NCI-H2081 treated with DMSO at 0.1 percent for 48 hours (cell line): ENCODE measurements around the gene NUDT6.
"Not testable (repeated sequence)": the region's sequence is repeated elsewhere in the genome, so short reads cannot be mapped to it uniquely, and the experiment has no call there.

ENCODE experiments used
- DNase-seq: peaks from one replicate; lab custom pipeline; 2025; lab: John Stamatoyannopoulos, UW

The NUDT6 gene

GRCh38 chr4:122875949-122876348 lies 46.4 kb downstream of the NUDT6 start:
- DNase-seq, result no peak

GRCh38 chr4:122873821-122874593 lies 48.4 kb downstream of the NUDT6 start:
- DNase-seq, result no peak

- DNase-seq, result no peak
Measured at GRCh38 chr4:122873146-122873545, 49.3 kb downstream of the NUDT6 start.

- DNase-seq, result not testable (repeated sequence)
Measured at GRCh38 chr4:122868235-122868634, 54.2 kb downstream of the NUDT6 start.

- DNase-seq, result no peak
Measured at GRCh38 chr4:122865425-122865824, 57.0 kb downstream of the NUDT6 start.

- DNase-seq, result no peak
Measured at GRCh38 chr4:122863639-122864038, 58.8 kb downstream of the NUDT6 start.

- DNase-seq, result no peak
Measured at GRCh38 chr4:122861172-122861943, 61.0 kb downstream of the NUDT6 start.

- no peak for DNase-seq
Measured at GRCh38 chr4:122858705-122859104, 63.7 kb downstream of the NUDT6 start.

- DNase-seq, result no peak
Measured at GRCh38 chr4:122857160-122857559, 65.2 kb downstream of the NUDT6 start.

- DNase-seq, result no peak
Measured at GRCh38 chr4:122855353-122855890, 67.0 kb downstream of the NUDT6 start.

- no peak for DNase-seq
Measured at GRCh38 chr4:122854447-122855352, 67.7 kb downstream of the NUDT6 start.

GRCh38 chr4:122851568-122851967 lies 70.8 kb downstream of the NUDT6 start:
- DNase-seq, result no peak

GRCh38 chr4:122849789-122850188 lies 72.6 kb downstream of the NUDT6 start:
- not testable (repeated sequence) for DNase-seq

GRCh38 chr4:122847931-122848330 lies 74.5 kb downstream of the NUDT6 start:
- DNase-seq, result no peak

- DNase-seq, result no peak
Measured at GRCh38 chr4:122845760-122846159, 76.6 kb downstream of the NUDT6 start.

- DNase-seq, result no peak
Measured at GRCh38 chr4:122845066-122845465, 77.3 kb downstream of the NUDT6 start.

GRCh38 chr4:122844391-122844790 lies 78.0 kb downstream of the NUDT6 start:
- not testable (repeated sequence) for DNase-seq

- no peak for DNase-seq
Measured at GRCh38 chr4:122842984-122843531, 79.3 kb downstream of the NUDT6 start.
